ENCODE data around the gene CAPN13.

CAPN13 gene

GRCh38 chr2:30798536-30798991 lies 8.7 kb downstream of the CAPN13 start:
- Mint-ChIP-seq H3K4me1 (ENCODE audit: low read depth) (peaks cover 9% of the 10 kb centered on the region), H3K9me3 (ENCODE audit: low read depth) (no peaks in the 10 kb centered on the region), H3K27ac (no peak overlapping the region), H3K36me3 (no peaks in the 10 kb centered on the region), H3K4me3 (no peak overlapping the region), H3K27me3 (no peaks in the 10 kb centered on the region)

GRCh38 chr2:30797381-30798015 lies 9.7 kb downstream of the CAPN13 start:
- Mint-ChIP-seq H3K4me1 (ENCODE audit: low read depth) (peaks cover 9% of the 10 kb centered on the region), H3K36me3 (no peaks in the 10 kb centered on the region), H3K4me3 (no peak overlapping the region), H3K9me3 (ENCODE audit: low read depth) (no peaks in the 10 kb centered on the region), H3K27ac (no peak overlapping the region), H3K27me3 (no peaks in the 10 kb centered on the region)

- peaks cover 9% of the 10 kb centered on the region for H3K4me1 Mint-ChIP-seq (ENCODE audit: low read depth)
- H3K9me3 Mint-ChIP-seq (ENCODE audit: low read depth), result no peaks in the 10 kb centered on the region
- no peaks in the 10 kb centered on the region for H3K27me3 Mint-ChIP-seq
- H3K27ac Mint-ChIP-seq, result no peak overlapping the region
- no peak overlapping the region for H3K4me3 Mint-ChIP-seq
- H3K36me3 Mint-ChIP-seq, result no peaks in the 10 kb centered on the region
Measured at GRCh38 chr2:30796699-30797098, 10.5 kb downstream of the CAPN13 start.

- H3K9me3 Mint-ChIP-seq (ENCODE audit: low read depth), result no peaks in the 10 kb centered on the region
- H3K4me3 Mint-ChIP-seq, result no peak overlapping the region
- no peaks in the 10 kb centered on the region for H3K36me3 Mint-ChIP-seq
- H3K27ac Mint-ChIP-seq, result no peak overlapping the region
- H3K4me1 Mint-ChIP-seq (ENCODE audit: low read depth), result no peaks in the 10 kb centered on the region
- H3K27me3 Mint-ChIP-seq, result peaks cover 2% of the 10 kb centered on the region
Measured at GRCh38 chr2:30792521-30792920, 14.7 kb downstream of the CAPN13 start.

- Mint-ChIP-seq H3K27ac (no peak overlapping the region), H3K36me3 (no peaks in the 10 kb centered on the region), H3K4me1 (ENCODE audit: low read depth) (no peaks in the 10 kb centered on the region), H3K27me3 (peaks cover 2% of the 10 kb centered on the region), H3K4me3 (no peak overlapping the region), H3K9me3 (ENCODE audit: low read depth) (no peaks in the 10 kb centered on the region)
Measured at GRCh38 chr2:30790879-30791278, 16.4 kb downstream of the CAPN13 start.

GRCh38 chr2:30789670-30790210 lies 17.5 kb downstream of the CAPN13 start:
- Mint-ChIP-seq H3K9me3 (ENCODE audit: low read depth) (no peaks in the 10 kb centered on the region), H3K4me3 (no peak overlapping the region), H3K27ac (no peak overlapping the region), H3K4me1 (ENCODE audit: low read depth) (no peaks in the 10 kb centered on the region), H3K27me3 (peaks cover 5% of the 10 kb centered on the region), H3K36me3 (no peaks in the 10 kb centered on the region)

GRCh38 chr2:30786923-30787685 lies 20.1 kb downstream of the CAPN13 start:
- H3K27ac Mint-ChIP-seq, result no peak overlapping the region
- H3K9me3 Mint-ChIP-seq (ENCODE audit: low read depth), result no peaks in the 10 kb centered on the region
- no peak overlapping the region for H3K4me3 Mint-ChIP-seq
- no peaks in the 10 kb centered on the region for H3K36me3 Mint-ChIP-seq
- no peaks in the 10 kb centered on the region for H3K4me1 Mint-ChIP-seq (ENCODE audit: low read depth)
- H3K27me3 Mint-ChIP-seq, result peaks cover 7% of the 10 kb centered on the region

GRCh38 chr2:30784682-30785081 lies 22.6 kb downstream of the CAPN13 start:
- H3K27me3 Mint-ChIP-seq, result peaks cover 7% of the 10 kb centered on the region
- H3K9me3 Mint-ChIP-seq (ENCODE audit: low read depth), result no peaks in the 10 kb centered on the region
- H3K36me3 Mint-ChIP-seq, result no peaks in the 10 kb centered on the region
- H3K27ac Mint-ChIP-seq, result no peak overlapping the region
- H3K4me1 Mint-ChIP-seq (ENCODE audit: low read depth), result no peaks in the 10 kb centered on the region
- H3K4me3 Mint-ChIP-seq, result no peak overlapping the region

- Mint-ChIP-seq H3K36me3 (no peaks in the 10 kb centered on the region), H3K4me1 (ENCODE audit: low read depth) (no peaks in the 10 kb centered on the region), H3K4me3 (no peak overlapping the region), H3K27ac (no peak overlapping the region), H3K9me3 (ENCODE audit: low read depth) (no peaks in the 10 kb centered on the region), H3K27me3 (peaks cover 4% of the 10 kb centered on the region)
Measured at GRCh38 chr2:30781961-30782533, 25.2 kb downstream of the CAPN13 start.

GRCh38 chr2:30781451-30781850 lies 25.8 kb downstream of the CAPN13 start:
- no peaks in the 10 kb centered on the region for H3K4me1 Mint-ChIP-seq (ENCODE audit: low read depth)
- no peaks in the 10 kb centered on the region for H3K36me3 Mint-ChIP-seq
- H3K9me3 Mint-ChIP-seq (ENCODE audit: low read depth), result no peaks in the 10 kb centered on the region
- H3K27ac Mint-ChIP-seq, result no peak overlapping the region
- H3K27me3 Mint-ChIP-seq, result peaks cover 4% of the 10 kb centered on the region
- H3K4me3 Mint-ChIP-seq, result no peak overlapping the region

- Mint-ChIP-seq H3K4me1 (ENCODE audit: low read depth) (no peaks in the 10 kb centered on the region), H3K27ac (no peak overlapping the region), H3K9me3 (ENCODE audit: low read depth) (no peaks in the 10 kb centered on the region), H3K36me3 (no peaks in the 10 kb centered on the region), H3K4me3 (no peak overlapping the region), H3K27me3 (peaks cover 4% of the 10 kb centered on the region)
Measured at GRCh38 chr2:30780776-30781330, 26.4 kb downstream of the CAPN13 start.

GRCh38 chr2:30778611-30779010 lies 28.6 kb downstream of the CAPN13 start:
- H3K4me1 Mint-ChIP-seq (ENCODE audit: low read depth), result peaks cover 2% of the 10 kb centered on the region
- no peaks in the 10 kb centered on the region for H3K9me3 Mint-ChIP-seq (ENCODE audit: low read depth)
- H3K27ac Mint-ChIP-seq, result no peak overlapping the region
- H3K4me3 Mint-ChIP-seq, result no peak overlapping the region
- peaks cover 2% of the 10 kb centered on the region for H3K27me3 Mint-ChIP-seq
- no peaks in the 10 kb centered on the region for H3K36me3 Mint-ChIP-seq

GRCh38 chr2:30777661-30778505 lies 29.4 kb downstream of the CAPN13 start:
- no peaks in the 10 kb centered on the region for H3K36me3 Mint-ChIP-seq
- no peaks in the 10 kb centered on the region for H3K9me3 Mint-ChIP-seq (ENCODE audit: low read depth)
- no peak overlapping the region for H3K4me3 Mint-ChIP-seq
- H3K27ac Mint-ChIP-seq, result no peak overlapping the region
- H3K27me3 Mint-ChIP-seq, result peaks cover 2% of the 10 kb centered on the region
- peaks cover 2% of the 10 kb centered on the region for H3K4me1 Mint-ChIP-seq (ENCODE audit: low read depth)

- no peaks in the 10 kb centered on the region for H3K9me3 Mint-ChIP-seq (ENCODE audit: low read depth)
- peaks cover 2% of the 10 kb centered on the region for H3K27me3 Mint-ChIP-seq
- H3K27ac Mint-ChIP-seq, result no peak overlapping the region
- no peaks in the 10 kb centered on the region for H3K36me3 Mint-ChIP-seq
- peaks cover 2% of the 10 kb centered on the region for H3K4me1 Mint-ChIP-seq (ENCODE audit: low read depth)
- H3K4me3 Mint-ChIP-seq, result no peak overlapping the region
Measured at GRCh38 chr2:30776831-30777635, 30.2 kb downstream of the CAPN13 start.

Measured in activated naive CD8-positive, alpha-beta T cell (primary cell).